Prostate gland (tissue), 2 donors: ENCODE measurements around the gene WDR90. TPM values are rescaled to one million over a fixed set of nuclear protein-coding genes. Genes with fewer than 3 reads are reported as not detected.
A peak's percentile ranks its signal among the peaks of the same experiment; 100 is the strongest.

Source experiments
- DNase-seq: peaks from one replicate; pipeline ENCODE4 v3.0.0-alpha.2; 2019; ENCODE audit warnings: low spot score
- H3K27ac ChIP-seq, 2 donors: fragments of 200-600 bp; sonication (generic); 2 replicates each; pipeline ENCODE4 v1.5.1; 2017 to 2019
- H3K27me3 ChIP-seq: fragments of 200-600 bp; sonication (generic); replicated peaks from 2 replicates; pipeline ENCODE4 v1.5.1; 2019; ENCODE audit not compliant: insufficient read depth
- H3K36me3 ChIP-seq, 2 donors: fragments of 200-600 bp; sonication (generic); 1 replicate in 1 of 2; 2 replicates in 1 of 2; pipeline versions ENCODE4 v1.5.1 to v1.8.1; 2017 to 2019
- H3K4me1 ChIP-seq: fragments of 200-600 bp; sonication (generic); replicated peaks from 2 replicates; pipeline ENCODE4 v1.5.1; 2019
- H3K4me3 ChIP-seq, 2 donors: fragments of 200-600 bp; sonication (generic); 2 replicates each; pipeline ENCODE4 v1.5.1; 2017 to 2019
- H3K9me3 ChIP-seq: fragments of 200-600 bp; sonication (generic); 2 replicates; pipeline ENCODE4 v1.5.1; 2017
- POLR2A ChIP-seq: fragments of 450-650 bp; IDR thresholded peaks from one replicate; pipeline ENCODE4 v1.6.1; 2016; ENCODE audit warnings: antibody characterized with exemption, mild to moderate bottlenecking
- POLR2AphosphoS5 ChIP-seq: sonication (generic); formaldehyde crosslinking; IDR thresholded peaks from one replicate; pipeline ENCODE4 v1.6.1; 2017; ENCODE audit warnings: antibody characterized with exemption
- WGBS: methylation state at CpG from one replicate; pipeline ENCODE4 v1.1.5; 2018; 5-methylcytosine and 5-hydroxymethylcytosine counted together
- intact Hi-C: fragments of 100-400 bp; cut with DNase I; formaldehyde crosslinking; loops from one replicate; pipeline ENCODE4 v1.14.2; 2022
- total RNA-seq, 2 donors: library from RNA; depleted of rRNA; stranded (reverse); fragments of >200 nt; gene quantifications; one replicate each; pipeline ENCODE4 v1.1.0, GENCODE V29; 2016
- TF ChIP-seq, protein P1 (sequence below), 4 experiments: fragments of 200-600 bp in 2 of 4; fragments of 450-650 bp in 2 of 4; sonication (generic) in 2 of 4; IDR thresholded peaks; 1 replicate in 3 of 4; 2 replicates in 1 of 4; pipeline ENCODE4 v1.5.1; 2016 to 2019; ENCODE audit warnings: antibody characterized with exemption in 4 of 4, mild to moderate bottlenecking in 2 of 4, moderate library complexity in 2 of 4

The WDR90 gene
- total RNA-seq, 2 donors from 2014 or later, result 36.8 to 60.4 TPM

DNA sequence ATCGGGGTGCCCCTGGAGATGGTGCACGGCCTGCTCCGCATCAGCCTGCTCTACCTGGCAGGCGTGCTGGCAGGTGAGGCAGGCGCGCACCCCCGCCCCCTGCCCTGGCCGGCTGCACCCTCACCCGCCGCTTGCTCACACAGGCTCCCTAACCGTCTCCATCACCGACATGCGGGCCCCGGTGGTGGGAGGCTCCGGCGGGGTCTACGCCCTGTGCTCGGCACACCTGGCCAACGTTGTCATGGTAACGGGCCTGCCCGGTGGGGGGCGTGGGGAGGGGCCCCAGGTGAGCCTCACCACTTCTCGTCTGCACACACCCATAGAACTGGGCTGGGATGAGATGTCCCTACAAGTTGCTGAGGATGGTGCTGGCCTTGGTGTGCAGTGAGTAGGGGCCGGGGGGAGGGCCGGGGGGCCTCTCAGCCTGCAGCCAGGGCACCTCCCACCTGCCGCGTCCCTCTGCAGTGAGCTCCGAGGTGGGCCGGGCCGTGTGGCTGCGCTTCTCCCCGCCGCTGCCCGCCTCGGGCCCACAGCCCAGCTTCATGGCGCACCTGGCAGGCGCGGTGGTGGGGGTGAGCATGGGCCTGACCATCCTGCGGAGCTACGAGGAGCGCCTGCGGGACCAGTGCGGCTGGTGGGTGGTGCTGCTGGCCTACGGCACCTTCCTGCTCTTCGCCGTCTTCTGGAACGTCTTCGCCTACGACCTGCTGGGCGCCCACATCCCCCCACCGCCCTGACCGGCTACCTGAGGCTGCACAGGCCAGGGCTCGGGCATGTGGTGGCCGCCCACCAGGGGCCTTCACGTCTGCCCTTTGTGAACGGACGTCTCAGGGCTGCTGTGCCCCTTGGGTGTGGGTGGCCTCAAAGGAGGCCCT lies 28.4 kb downstream of the WDR90 start:
- 33% methylated on average over 55 of the region's 57 CpGs for WGBS
- no peak for DNase-seq
- intact Hi-C loops, result no loop called here
- H3K27me3 ChIP-seq, result no peaks in the 10 kb centered on the region
- no peaks in the 10 kb centered on the region for H3K9me3 ChIP-seq
- H3K4me3 ChIP-seq, result no peak overlapping the region
- H3K4me1 ChIP-seq, result peaks cover 11% of the 10 kb centered on the region
- H3K27ac ChIP-seq, result no peak overlapping the region
- peaks cover 12 to 21% of the 10 kb centered on the region in 2 donors for H3K36me3 ChIP-seq
- TF ChIP-seq, protein P1, sequence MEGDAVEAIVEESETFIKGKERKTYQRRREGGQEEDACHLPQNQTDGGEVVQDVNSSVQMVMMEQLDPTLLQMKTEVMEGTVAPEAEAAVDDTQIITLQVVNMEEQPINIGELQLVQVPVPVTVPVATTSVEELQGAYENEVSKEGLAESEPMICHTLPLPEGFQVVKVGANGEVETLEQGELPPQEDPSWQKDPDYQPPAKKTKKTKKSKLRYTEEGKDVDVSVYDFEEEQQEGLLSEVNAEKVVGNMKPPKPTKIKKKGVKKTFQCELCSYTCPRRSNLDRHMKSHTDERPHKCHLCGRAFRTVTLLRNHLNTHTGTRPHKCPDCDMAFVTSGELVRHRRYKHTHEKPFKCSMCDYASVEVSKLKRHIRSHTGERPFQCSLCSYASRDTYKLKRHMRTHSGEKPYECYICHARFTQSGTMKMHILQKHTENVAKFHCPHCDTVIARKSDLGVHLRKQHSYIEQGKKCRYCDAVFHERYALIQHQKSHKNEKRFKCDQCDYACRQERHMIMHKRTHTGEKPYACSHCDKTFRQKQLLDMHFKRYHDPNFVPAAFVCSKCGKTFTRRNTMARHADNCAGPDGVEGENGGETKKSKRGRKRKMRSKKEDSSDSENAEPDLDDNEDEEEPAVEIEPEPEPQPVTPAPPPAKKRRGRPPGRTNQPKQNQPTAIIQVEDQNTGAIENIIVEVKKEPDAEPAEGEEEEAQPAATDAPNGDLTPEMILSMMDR (IDR thresholded peaks at IDR 0.05), result no peak
- TF ChIP-seq POLR2A, result no peak
- no peak for TF ChIP-seq POLR2AphosphoS5

DNA sequence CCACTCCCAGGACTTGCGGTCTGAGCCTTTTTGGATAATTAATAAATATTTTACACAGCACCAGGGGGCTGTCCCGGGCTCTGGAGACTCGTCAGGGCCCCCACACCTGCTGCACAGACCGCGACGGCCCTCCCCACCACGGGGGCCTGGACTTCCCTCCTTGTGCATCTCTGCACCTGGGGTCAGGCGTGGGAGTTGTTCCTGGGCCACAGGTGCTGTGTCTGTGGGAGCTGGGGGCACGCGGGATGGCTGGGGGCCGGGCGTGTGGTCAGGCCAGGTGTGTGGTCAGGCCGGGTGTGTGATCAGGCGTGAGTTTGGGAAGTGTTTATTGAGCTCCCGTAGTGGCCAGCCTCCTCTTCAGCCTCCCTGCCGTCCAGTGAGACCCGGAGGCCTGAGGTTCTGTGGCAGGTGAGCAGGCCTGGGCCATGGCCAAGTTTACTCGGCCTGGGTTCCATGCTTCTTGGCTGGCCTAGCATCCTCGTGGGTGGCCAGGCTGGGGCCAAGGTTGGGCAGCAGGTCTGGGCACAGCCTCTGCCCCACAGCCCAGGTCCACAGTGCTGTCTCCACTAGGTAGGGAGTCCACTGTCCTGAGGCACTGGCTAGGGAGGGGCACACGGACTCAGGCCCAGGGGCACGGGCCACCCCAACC lies 29.2 kb downstream of the WDR90 start:
- intact Hi-C loops, result no loop called here
- Histone ChIP-seq H3K9me3 (no peaks in the 10 kb centered on the region), H3K4me3 (no peak overlapping the region), H3K36me3 (peaks cover 7 to 14% of the 10 kb centered on the region in 2 donors), H3K27ac (no peak overlapping the region), H3K27me3 (no peaks in the 10 kb centered on the region), H3K4me1 (peaks cover 12% of the 10 kb centered on the region)
- 59% methylated on average over 21 of the region's 21 CpGs for WGBS
- no peak for DNase-seq
- TF ChIP-seq POLR2AphosphoS5 (no peak), POLR2A (no peak)
- TF ChIP-seq, protein P1 (IDR thresholded peaks at IDR 0.05), result no peak

DNA sequence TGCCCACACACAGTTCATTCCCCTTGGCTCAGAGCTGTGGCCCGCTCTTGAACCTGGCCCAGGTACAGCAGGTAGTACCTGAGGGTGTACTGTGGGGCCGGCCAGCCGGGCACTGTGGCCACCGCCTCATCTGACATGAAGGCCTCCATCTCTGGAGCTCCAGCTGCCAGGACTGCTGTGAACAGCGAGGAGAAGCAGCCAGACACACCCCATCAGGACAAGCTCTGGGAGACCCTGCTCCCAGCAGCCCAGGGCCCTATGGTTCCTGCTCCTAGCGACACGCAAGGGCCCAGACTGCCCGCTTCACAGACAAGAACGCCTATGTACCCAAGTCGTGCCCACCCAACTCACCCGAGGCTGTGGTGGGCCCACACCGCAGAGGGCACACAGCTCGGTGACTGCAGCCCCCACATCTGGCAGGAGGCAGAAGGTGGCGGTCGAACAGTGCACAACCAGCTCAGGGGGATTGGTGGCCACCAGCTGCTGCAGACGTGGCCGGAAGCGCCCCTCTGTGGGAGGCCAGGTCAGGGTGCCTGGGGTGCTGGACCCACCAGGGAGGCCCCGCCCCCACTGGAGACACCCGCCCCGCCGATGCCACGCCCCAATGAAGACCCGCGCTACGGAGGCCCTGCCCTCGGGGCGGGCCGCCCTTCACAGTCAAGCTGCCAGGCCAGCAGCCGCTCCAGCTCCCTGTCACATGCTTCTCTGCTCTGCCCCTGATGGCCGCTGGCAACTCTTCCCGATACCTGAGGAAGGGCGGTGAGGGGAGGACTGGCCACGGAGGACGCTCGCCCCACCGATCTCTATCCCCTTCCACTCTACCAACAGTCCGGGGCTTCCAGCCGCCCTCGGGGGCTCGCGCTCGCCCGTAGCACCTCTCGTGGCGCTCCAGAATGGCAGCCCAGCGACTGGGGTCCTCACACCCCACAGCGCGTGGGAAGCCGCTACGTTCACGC lies 30.0 kb downstream of the WDR90 start:
- H3K27me3 ChIP-seq, result no peaks in the 10 kb centered on the region
- peak overlapping the region; percentile 25 to 82 for H3K4me3 ChIP-seq
- no peaks in the 10 kb centered on the region for H3K9me3 ChIP-seq
- peak; percentile 68 for DNase-seq
- intact Hi-C loops, result no loop called here
- TF ChIP-seq POLR2AphosphoS5, result no peak
- TF ChIP-seq POLR2A, result peak; percentile 10
- H3K36me3 ChIP-seq, result peaks cover 7 to 10% of the 10 kb centered on the region in 2 donors
- H3K27ac ChIP-seq, result peak overlapping the region; percentile 88 to 93
- H3K4me1 ChIP-seq, result peaks cover 17% of the 10 kb centered on the region
- 33% methylated on average over 31 of the region's 52 CpGs for WGBS

DNA sequence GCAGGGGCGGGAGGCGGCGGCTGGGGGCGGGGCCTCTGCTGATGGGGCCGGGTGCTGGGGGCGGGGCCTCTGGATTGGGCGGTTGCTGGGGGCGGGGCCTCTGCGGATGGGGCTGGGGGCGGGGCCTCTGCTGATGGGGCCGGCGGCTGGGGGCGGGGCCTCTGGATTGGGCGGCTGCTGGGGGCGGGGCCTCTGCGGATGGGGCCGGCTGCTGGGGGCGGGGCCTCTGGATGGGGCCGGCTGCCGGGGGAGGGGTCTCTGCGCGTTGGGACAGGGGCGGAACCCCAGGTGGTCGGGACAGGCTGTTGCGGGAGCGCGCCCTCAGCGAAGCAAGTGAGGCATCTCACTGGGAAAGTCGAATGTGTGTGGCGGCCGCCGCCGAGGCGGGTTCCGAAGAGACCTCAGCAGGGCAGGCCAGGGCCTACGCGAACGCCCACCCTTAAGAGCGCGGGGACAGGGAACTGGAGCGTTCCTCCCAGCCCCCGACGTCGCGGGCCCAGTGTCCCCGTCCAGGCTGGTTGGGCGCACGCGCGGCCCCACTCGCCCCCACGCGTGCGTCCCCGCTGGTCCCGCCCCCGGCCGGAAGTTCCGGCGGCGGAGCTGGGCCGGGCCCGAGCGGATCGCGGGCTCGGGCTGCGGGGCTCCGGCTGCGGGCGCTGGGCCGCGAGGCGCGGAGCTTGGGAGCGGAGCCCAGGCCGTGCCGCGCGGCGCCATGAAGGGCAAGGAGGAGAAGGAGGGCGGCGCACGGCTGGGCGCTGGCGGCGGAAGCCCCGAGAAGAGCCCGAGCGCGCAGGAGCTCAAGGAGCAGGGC lies 30.9 kb downstream of the WDR90 start, which contains the start of gene STUB1:
TSS of gene STUB1 (plus strand) at position 597 of the 811 bp plus-strand sequence. CDS start at position 713, 116 bp downstream.
- intact Hi-C loops, result no loop called here
- Histone ChIP-seq H3K4me3 (peak within 1 kb of the TSS; percentile 69 to 82), H3K27me3 (no peaks in the 10 kb centered on the region), H3K36me3 (peaks cover 7 to 10% of the 10 kb centered on the region in 2 donors), H3K4me1 (peaks cover 22% of the 10 kb centered on the region), H3K9me3 (no peaks in the 10 kb centered on the region), H3K27ac (peak within 1 kb of the TSS; percentile 88 to 93)
- DNase-seq, result peak; percentile 84
- WGBS, result 4% methylated on average over 69 of the region's 91 CpGs
- TF ChIP-seq POLR2A (no peak), POLR2AphosphoS5 (peak; percentile 37)
- TF ChIP-seq, protein P1 (IDR thresholded peaks at IDR 0.05), result peak in 1 of 4 experiments; percentile 34
